Forelimb muscle (tissue), 1 donor: ENCODE data around the gene DIDO1. TPM values are rescaled to one million over a fixed set of nuclear protein-coding genes. Genes with fewer than 3 reads are reported as not detected.
"Not testable (repeated sequence)": the region's sequence is repeated elsewhere in the genome, so short reads cannot be mapped to it uniquely, and the experiment has no call there.

Experiments used
- DNase-seq: peaks from one replicate; pipeline ENCODE4 v3.0.0-alpha.2; 2013; ENCODE audit warnings: low read depth
- polyA plus RNA-seq: library from polyadenylated mRNA; unstranded; fragments of 120-200 nt; gene quantifications from one replicate; pipeline ENCODE4 v1.2.1, GENCODE V29; 2013; ENCODE audit not compliant: insufficient read length

Gene DIDO1
- polyA plus RNA-seq, 1 donor: 33.3 TPM

GRCh38 chr20:62962891-62963613 is 36.7 kb upstream of the DIDO1 start:
- DNase-seq: no peak

- no peak for DNase-seq
These were observed 36.0 kb upstream of the DIDO1 start for GRCh38 chr20:62962221-62962879.

GRCh38 chr20:62961799-62962198 is 35.5 kb upstream of the DIDO1 start:
- no peak for DNase-seq

GRCh38 chr20:62961310-62961783 is 35.0 kb upstream of the DIDO1 start:
- DNase-seq: no peak

- not testable (repeated sequence) for DNase-seq
These were observed 34.4 kb upstream of the DIDO1 start for GRCh38 chr20:62960446-62961309.

GRCh38 chr20:62959998-62960436 is 33.7 kb upstream of the DIDO1 start:
- no peak for DNase-seq

- no peak for DNase-seq
These were observed 33.0 kb upstream of the DIDO1 start for GRCh38 chr20:62959101-62959971.

- no peak for DNase-seq
These were observed 32.2 kb upstream of the DIDO1 start for GRCh38 chr20:62958388-62959100.

GRCh38 chr20:62957136-62958117 is 31.1 kb upstream of the DIDO1 start:
- no peak for DNase-seq

GRCh38 chr20:62956387-62957135 is 30.3 kb upstream of the DIDO1 start:
- no peak for DNase-seq

GRCh38 chr20:62955519-62956386 is 29.4 kb upstream of the DIDO1 start:
- DNase-seq: no peak

- no peak for DNase-seq
These were observed 27.8 kb upstream of the DIDO1 start for GRCh38 chr20:62953839-62954703.

GRCh38 chr20:62952968-62953838 is 26.9 kb upstream of the DIDO1 start:
- DNase-seq: no peak

GRCh38 chr20:62952373-62952967 is 26.2 kb upstream of the DIDO1 start, which contains the start of gene SLC17A9:
TSS of gene SLC17A9 (plus strand) at chr20:62952709. CDS start at chr20:62952831, 122 bp downstream.
- no peak for DNase-seq

GRCh38 chr20:62951896-62952372 is 25.6 kb upstream of the DIDO1 start:
- DNase-seq: no peak
